HUDEP-2 (cell line): ENCODE results near the gene TMEM144.

Experiments
- DNase-seq, 76 experiments: peaks; one replicate each; lab custom pipeline; 2025; ENCODE audit not compliant: unreplicated experiment in 76 of 76; lab: John Stamatoyannopoulos, UW

The TMEM144 gene

GRCh38 chr4:158209825-158210807, at the start of gene TMEM144:
TMEM144 (plus strand) TSS chr4:158210486; CDS start chr4:158212668, 2,182 bp downstream.
- DNase-seq = peak in 74 of 76 experiments; percentile 3 to 83 (median 68)

GRCh38 chr4:158161551-158162354, 48.5 kb upstream of the TMEM144 start:
- DNase-seq = no peak

- no peak for DNase-seq
These were observed 47.7 kb upstream of the TMEM144 start for GRCh38 chr4:158162631-158163030.

GRCh38 chr4:158163941-158164767, 46.1 kb upstream of the TMEM144 start:
- DNase-seq = no peak

- DNase-seq = no peak
These were observed 45.5 kb upstream of the TMEM144 start for GRCh38 chr4:158164768-158165213.

- DNase-seq = no peak
These were observed 43.6 kb upstream of the TMEM144 start for GRCh38 chr4:158166701-158167100.

- no peak for DNase-seq
These were observed 41.7 kb upstream of the TMEM144 start for GRCh38 chr4:158168606-158169005.

GRCh38 chr4:158169506-158169905, 40.8 kb upstream of the TMEM144 start:
- no peak for DNase-seq

- peak in 1 of 76 experiments; percentile 5 for DNase-seq
These were observed 40.2 kb upstream of the TMEM144 start for GRCh38 chr4:158169931-158170690.

- peak in 10 of 76 experiments; percentile 2 to 27 (median 6) for DNase-seq
These were observed 39.4 kb upstream of the TMEM144 start for GRCh38 chr4:158170691-158171561.

- peak in 51 of 76 experiments; percentile 1 to 74 (median 15) for DNase-seq
These were observed 37.7 kb upstream of the TMEM144 start, which contains the start of gene GASK1B for GRCh38 chr4:158172261-158173258. GASK1B (minus strand) TSS chr4:158173025; CDS start chr4:158171375, 1,650 bp downstream.

- DNase-seq = no peak
These were observed 34.2 kb upstream of the TMEM144 start for GRCh38 chr4:158176108-158176507.

- no peak for DNase-seq
These were observed 33.5 kb upstream of the TMEM144 start for GRCh38 chr4:158176776-158177175.

- no peak for DNase-seq
These were observed 30.8 kb upstream of the TMEM144 start for GRCh38 chr4:158179465-158179864.

- no peak for DNase-seq
These were observed 28.4 kb upstream of the TMEM144 start for GRCh38 chr4:158181906-158182305.

- DNase-seq = no peak
These were observed 27.6 kb upstream of the TMEM144 start for GRCh38 chr4:158182736-158183135.

GRCh38 chr4:158186815-158187214, 23.5 kb upstream of the TMEM144 start:
- DNase-seq = no peak
